ENCODE data around the gene RPGRIP1. TPM values are rescaled to one million over a fixed set of nuclear protein-coding genes. Genes with fewer than 3 reads are reported as not detected.
"Not testable (repeated sequence)": the region's sequence is repeated elsewhere in the genome, so short reads cannot be mapped to it uniquely, and the experiment has no call there.

Gene RPGRIP1
- total RNA-seq, 2 donors from 2014 or later, result 0.09 to 6.8 TPM

DNA sequence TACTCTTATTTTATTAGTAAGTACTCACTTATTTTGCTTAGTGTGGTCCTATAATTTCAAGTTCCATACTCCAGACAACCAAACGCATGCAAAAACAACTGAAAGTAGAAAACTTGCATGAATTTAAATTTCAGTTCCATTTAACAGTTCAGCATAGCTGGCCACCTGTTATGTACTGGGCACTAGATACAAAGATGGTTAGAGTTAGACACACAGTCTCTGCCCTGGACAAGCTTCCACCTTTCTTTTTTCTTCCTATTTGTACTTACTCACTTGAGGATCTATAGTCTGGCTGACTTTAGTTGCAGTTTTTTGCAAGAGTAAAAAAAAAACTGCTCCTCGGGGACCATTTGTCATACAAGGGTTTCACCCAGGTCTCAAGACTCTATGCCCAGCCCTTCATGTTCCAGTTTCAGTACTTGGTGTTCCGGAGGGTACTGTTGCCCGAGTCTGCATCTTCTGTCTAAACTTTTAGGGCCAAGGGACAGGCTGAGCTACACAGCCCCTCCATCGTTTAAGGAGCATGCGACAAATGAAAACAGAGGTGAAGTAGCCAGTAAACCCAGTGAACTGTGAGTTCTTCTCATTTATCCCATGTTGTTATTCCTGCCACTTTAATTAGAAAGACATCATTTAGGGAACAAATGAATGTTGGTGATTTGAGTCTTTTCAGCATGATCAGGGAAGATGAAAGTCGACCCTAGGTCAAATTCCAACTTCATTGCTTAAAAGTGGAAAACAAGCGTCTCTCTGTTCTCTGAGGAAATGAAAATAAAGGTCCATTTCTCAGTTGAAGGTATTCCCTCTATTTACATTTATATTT lies 22.3 kb downstream of the RPGRIP1 start:
- 74% methylated on average over 8 of the region's 8 CpGs for WGBS
- intact Hi-C loops (cut with DNase I), result no loop called here
- H3K4me3 ChIP-seq, result no peak overlapping the region
- no peaks in the 10 kb centered on the region for H3K27me3 ChIP-seq (replicated peaks; ENCODE audit: insufficient read depth)
- no peaks in the 10 kb centered on the region for H3K36me3 ChIP-seq
- no peak overlapping the region for H3K27ac ChIP-seq
- no peaks in the 10 kb centered on the region for H3K4me1 ChIP-seq (replicated peaks)
- H3K9me3 ChIP-seq, result no peaks in the 10 kb centered on the region
- TF ChIP-seq POLR2AphosphoS5 (IDR thresholded peaks at IDR 0.05), result no peak
- TF ChIP-seq, protein P1, sequence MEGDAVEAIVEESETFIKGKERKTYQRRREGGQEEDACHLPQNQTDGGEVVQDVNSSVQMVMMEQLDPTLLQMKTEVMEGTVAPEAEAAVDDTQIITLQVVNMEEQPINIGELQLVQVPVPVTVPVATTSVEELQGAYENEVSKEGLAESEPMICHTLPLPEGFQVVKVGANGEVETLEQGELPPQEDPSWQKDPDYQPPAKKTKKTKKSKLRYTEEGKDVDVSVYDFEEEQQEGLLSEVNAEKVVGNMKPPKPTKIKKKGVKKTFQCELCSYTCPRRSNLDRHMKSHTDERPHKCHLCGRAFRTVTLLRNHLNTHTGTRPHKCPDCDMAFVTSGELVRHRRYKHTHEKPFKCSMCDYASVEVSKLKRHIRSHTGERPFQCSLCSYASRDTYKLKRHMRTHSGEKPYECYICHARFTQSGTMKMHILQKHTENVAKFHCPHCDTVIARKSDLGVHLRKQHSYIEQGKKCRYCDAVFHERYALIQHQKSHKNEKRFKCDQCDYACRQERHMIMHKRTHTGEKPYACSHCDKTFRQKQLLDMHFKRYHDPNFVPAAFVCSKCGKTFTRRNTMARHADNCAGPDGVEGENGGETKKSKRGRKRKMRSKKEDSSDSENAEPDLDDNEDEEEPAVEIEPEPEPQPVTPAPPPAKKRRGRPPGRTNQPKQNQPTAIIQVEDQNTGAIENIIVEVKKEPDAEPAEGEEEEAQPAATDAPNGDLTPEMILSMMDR (IDR thresholded peaks at IDR 0.05), result no peak
- TF ChIP-seq POLR2A (IDR thresholded peaks at IDR 0.05), result no peak
- no peak for DNase-seq (ENCODE audit: low spot score)

DNA sequence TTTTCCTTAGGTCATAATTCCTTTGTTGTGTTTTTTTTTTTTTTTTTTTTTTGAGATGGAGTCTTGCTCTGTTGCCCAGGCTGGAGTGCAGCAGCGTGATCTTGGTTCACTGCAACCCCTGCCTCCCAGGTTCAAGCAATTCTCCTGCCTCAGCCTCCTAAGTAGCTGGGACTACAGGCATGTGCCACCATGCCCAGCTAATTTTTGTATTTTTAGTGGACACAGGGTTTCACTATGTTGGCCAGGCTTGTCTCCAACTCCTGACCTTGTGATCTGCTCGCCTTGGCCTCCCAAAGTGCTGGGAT lies 22.9 kb downstream of the RPGRIP1 start:
- intact Hi-C loops (cut with DNase I); H3K9me3 ChIP-seq; H3K27ac ChIP-seq; H3K4me1 ChIP-seq (replicated peaks); H3K4me3 ChIP-seq; DNase-seq (ENCODE audit: low spot score); H3K27me3 ChIP-seq (replicated peaks; ENCODE audit: insufficient read depth); H3K36me3 ChIP-seq: not testable (repeated sequence)
- 91% methylated on average over 2 of the region's 2 CpGs for WGBS

DNA sequence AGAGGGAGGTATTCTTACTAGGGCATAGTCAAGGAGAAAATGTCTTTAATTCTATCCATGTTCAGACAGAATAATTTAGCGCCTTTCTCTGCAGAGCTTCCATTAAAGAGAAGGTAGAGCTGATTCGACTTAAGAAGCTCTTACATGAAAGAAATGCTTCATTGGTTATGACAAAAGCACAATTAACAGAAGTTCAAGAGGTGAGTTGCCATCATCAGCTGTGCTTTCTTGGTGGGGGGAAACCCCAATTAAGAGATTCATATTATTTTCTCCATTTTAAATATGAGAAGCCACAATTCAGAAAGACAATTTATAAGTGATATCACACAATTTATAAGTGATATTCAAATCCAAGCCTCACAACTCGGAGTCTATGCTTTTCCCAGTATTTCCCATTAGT lies 27.8 kb downstream of the RPGRIP1 start:
- intact Hi-C loops (cut with DNase I), result no loop called here
- H3K4me3 ChIP-seq, result no peak overlapping the region
- DNase-seq (ENCODE audit: low spot score), result no peak
- TF ChIP-seq POLR2A (IDR thresholded peaks at IDR 0.05), result no peak
- no peak for TF ChIP-seq POLR2AphosphoS5 (IDR thresholded peaks at IDR 0.05)
- TF ChIP-seq, protein P1 (IDR thresholded peaks at IDR 0.05), result no peak
- H3K27me3 ChIP-seq (replicated peaks; ENCODE audit: insufficient read depth), result no peaks in the 10 kb centered on the region
- H3K9me3 ChIP-seq, result no peaks in the 10 kb centered on the region
- no peaks in the 10 kb centered on the region for H3K36me3 ChIP-seq
- H3K27ac ChIP-seq, result peak overlapping the region in 1 of 2 donors; percentile 82
- no peaks in the 10 kb centered on the region for H3K4me1 ChIP-seq (replicated peaks)
- WGBS, result 80% methylated on average over 3 of the region's 3 CpGs

DNA sequence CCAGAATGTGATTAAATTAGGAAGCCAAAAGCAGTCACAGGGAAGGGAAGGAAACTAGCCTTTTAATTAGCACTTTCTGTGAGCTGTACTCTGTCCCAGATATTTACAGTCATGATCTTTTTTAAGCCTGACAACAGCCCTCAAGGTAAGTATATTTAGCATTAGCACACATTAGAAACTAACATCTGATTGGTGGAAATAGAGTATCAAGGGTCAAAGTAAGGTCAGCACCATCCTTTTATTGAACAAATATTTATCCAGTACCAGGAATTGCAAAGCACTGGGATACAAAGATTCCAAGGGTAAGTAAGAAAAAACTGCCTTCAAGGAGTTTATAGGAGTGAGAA lies 28.2 kb downstream of the RPGRIP1 start:
- Histone ChIP-seq H3K4me3 (peak overlapping the region; percentile 16 to 34), H3K27ac (peak overlapping the region; percentile 81 to 82), H3K9me3 (no peaks in the 10 kb centered on the region), H3K36me3 (no peaks in the 10 kb centered on the region), H3K4me1 (replicated peaks) (no peaks in the 10 kb centered on the region), H3K27me3 (replicated peaks; ENCODE audit: insufficient read depth) (no peaks in the 10 kb centered on the region)
- DNase-seq (ENCODE audit: low spot score), result no peak
- TF ChIP-seq, protein P1 (IDR thresholded peaks at IDR 0.05), result no peak
- no peak for TF ChIP-seq POLR2A (IDR thresholded peaks at IDR 0.05)
- no peak for TF ChIP-seq POLR2AphosphoS5 (IDR thresholded peaks at IDR 0.05)
- intact Hi-C loops (cut with DNase I), result no loop called here

DNA sequence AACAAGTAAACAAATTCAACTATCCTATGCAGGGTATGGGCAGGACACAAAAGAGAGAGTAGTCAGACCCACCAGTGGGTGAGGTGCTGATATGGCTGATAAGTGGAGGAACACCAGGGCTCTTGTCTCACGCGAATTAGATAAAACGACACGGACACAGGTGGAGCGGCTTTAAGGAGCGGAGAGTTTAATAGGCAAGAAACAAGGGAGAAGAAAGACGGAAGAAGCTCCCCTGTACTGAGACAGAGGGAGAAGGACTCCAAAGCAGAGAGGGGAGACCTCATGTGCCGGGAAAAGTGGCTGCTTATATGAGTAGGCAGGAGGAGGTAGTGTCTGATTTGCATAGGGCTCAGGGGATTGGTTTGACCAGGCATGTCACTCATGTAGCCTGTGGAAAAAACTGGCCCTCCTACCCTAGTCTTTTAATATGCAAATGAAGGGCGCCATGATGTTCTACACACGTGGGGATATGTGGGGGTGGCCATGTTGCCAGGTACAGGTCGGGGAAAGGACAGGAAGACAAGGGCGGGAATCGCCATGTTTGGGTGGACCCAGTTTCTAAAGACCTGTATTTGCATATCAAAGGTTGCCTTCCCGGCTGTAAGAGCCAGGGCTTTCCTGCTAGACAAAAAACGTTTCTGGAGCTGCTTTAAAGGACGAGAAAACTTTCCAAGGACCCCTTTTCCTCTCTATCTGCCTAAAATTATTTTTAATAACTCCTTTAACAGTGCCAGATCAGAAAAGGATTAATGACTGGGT lies 28.8 kb downstream of the RPGRIP1 start:
- intact Hi-C loops (cut with DNase I), result no loop called here
- Histone ChIP-seq H3K27me3 (replicated peaks; ENCODE audit: insufficient read depth) (no peaks in the 10 kb centered on the region), H3K9me3 (no peaks in the 10 kb centered on the region), H3K27ac (peak overlapping the region; percentile 81 to 82), H3K4me3 (peak overlapping the region; percentile 16 to 34), H3K4me1 (replicated peaks) (no peaks in the 10 kb centered on the region), H3K36me3 (no peaks in the 10 kb centered on the region)
- 3% methylated on average over 16 of the region's 16 CpGs for whole genome bisulfite sequencing
- DNase-seq (ENCODE audit: low spot score), result peak; percentile 93
- TF ChIP-seq POLR2AphosphoS5 (IDR thresholded peaks at IDR 0.05), result peak; percentile 93
- TF ChIP-seq, protein P1 (IDR thresholded peaks at IDR 0.05), result no peak
- TF ChIP-seq POLR2A (IDR thresholded peaks at IDR 0.05), result peak; percentile 92

Measured in prostate gland (tissue), 2 donors.